ENCODE data around the gene PSMD13. TPM values are rescaled to one million over a fixed set of nuclear protein-coding genes. Genes with fewer than 3 reads are reported as not detected.
A peak's percentile ranks its signal among the peaks of the same experiment; 100 is the strongest.

PSMD13 gene
- total RNA-seq, 1 experiment from 2014 or later: 141 TPM

DNA sequence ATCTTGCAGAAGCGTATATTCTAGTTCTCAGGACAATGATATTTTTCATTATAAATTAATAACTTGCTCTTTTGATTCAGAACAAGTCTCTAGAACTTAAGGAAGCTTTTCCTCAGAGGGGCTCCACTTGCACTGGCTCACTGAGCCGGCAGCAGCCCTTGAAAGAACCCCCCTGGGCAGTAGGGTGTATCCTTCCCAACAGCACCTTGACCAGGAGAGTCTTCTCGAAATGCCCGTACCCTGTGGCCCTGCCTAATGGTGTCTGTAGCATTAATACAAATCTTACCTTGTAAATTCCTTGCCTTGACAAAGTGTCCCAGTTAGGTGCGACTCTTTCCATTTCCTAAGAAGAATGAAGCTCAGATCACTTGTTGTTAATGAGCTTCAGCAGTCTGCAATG, 13.5 kb downstream of the PSMD13 start:
- no peak for DNase-seq
- Mint-ChIP-seq H3K4me1 (peaks cover 0 to 5% of the 10 kb centered on the region in 2 experiments; a peak in 2 of 4 replicates), H3K36me3 (ENCODE audit: insufficient read depth in 1 of 3, low read depth in 3 of 3) (peaks cover 49 to 75% (median 57%) of the 10 kb centered on the region in 3 experiments), H3K27ac (peak overlapping the region in 1 of 3 experiments; percentile 90; a peak in 1 of 7 replicates), H3K27me3 (ENCODE audit: low read depth) (no peaks in the 10 kb centered on the region; the same call in 1 of the 2 replicates), H3K4me3 (no peak overlapping the region), H3K9me3 (no peaks in the 10 kb centered on the region)
- H3K14ac ChIP-seq (ENCODE audit: insufficient read depth, low read length): no peak overlapping the region
- no peak overlapping the region for H2BK20ac ChIP-seq (ENCODE audit: low read depth, low read length, poor library complexity, severe bottlenecking)
- no peak overlapping the region for H4K91ac ChIP-seq (ENCODE audit: insufficient read length, low read depth, low read length)
- no peak overlapping the region for H2BK120ac ChIP-seq (ENCODE audit: low read depth, low read length, poor library complexity, severe bottlenecking)
- no peak overlapping the region for H2BK15ac ChIP-seq (ENCODE audit: low read depth, low read length)
- H3K23ac ChIP-seq (ENCODE audit: insufficient read length, low read depth, low read length): no peak overlapping the region
- no CpG with 5 or more reads among the region's 5 CpGs for WGBS (ENCODE audit: extremely low coverage, insufficient read length, low lambda C conversion rate)
- no peak overlapping the region for H3K4me2 ChIP-seq (ENCODE audit: insufficient read depth, insufficient read length, low read length)
- H2BK5ac ChIP-seq (ENCODE audit: insufficient read length, low read length): no peak overlapping the region
- no peak overlapping the region for H2AK5ac ChIP-seq (ENCODE audit: insufficient read length, low read length)
- no peak overlapping the region for H3T11ph ChIP-seq (ENCODE audit: low read length)
- no peaks in the 10 kb centered on the region for H3K79me1 ChIP-seq (ENCODE audit: insufficient read depth, low read depth, low read length, poor library complexity, severe bottlenecking)
- H2BK12ac ChIP-seq (ENCODE audit: insufficient read length, low read depth, low read length): no peak overlapping the region
- TF ChIP-seq, protein P1, sequence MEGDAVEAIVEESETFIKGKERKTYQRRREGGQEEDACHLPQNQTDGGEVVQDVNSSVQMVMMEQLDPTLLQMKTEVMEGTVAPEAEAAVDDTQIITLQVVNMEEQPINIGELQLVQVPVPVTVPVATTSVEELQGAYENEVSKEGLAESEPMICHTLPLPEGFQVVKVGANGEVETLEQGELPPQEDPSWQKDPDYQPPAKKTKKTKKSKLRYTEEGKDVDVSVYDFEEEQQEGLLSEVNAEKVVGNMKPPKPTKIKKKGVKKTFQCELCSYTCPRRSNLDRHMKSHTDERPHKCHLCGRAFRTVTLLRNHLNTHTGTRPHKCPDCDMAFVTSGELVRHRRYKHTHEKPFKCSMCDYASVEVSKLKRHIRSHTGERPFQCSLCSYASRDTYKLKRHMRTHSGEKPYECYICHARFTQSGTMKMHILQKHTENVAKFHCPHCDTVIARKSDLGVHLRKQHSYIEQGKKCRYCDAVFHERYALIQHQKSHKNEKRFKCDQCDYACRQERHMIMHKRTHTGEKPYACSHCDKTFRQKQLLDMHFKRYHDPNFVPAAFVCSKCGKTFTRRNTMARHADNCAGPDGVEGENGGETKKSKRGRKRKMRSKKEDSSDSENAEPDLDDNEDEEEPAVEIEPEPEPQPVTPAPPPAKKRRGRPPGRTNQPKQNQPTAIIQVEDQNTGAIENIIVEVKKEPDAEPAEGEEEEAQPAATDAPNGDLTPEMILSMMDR (conservative IDR thresholded peaks at IDR 0.05): no peak
- no peaks in the 10 kb centered on the region for H3K79me2 ChIP-seq (ENCODE audit: insufficient read depth, low read length)
- no peak overlapping the region for H3K27ac ChIP-seq (ENCODE audit: insufficient read length, low read depth, low read length)
- H3K56ac ChIP-seq (ENCODE audit: insufficient read length, low read depth, low read length): no peak overlapping the region
- no peak overlapping the region for H3K9ac ChIP-seq (ENCODE audit: extremely low read depth, insufficient read length, low read length)
- no peaks in the 10 kb centered on the region for H3K4me1 ChIP-seq (ENCODE audit: insufficient read depth, low read length)
- H4K5ac ChIP-seq (ENCODE audit: insufficient read length, low read depth, low read length): no peak overlapping the region
- no peaks in the 10 kb centered on the region for H4K20me1 ChIP-seq (ENCODE audit: control insufficient read depth, insufficient read depth, insufficient read length)
- no peak overlapping the region for H3K4ac ChIP-seq (ENCODE audit: low read depth, low read length)
- H4K8ac ChIP-seq (replicated peaks; ENCODE audit: insufficient read length, low read depth, low read length): no peak overlapping the region
- no peaks in the 10 kb centered on the region for H3K27me3 ChIP-seq (ENCODE audit: insufficient read depth, low read length)
- H3K23me2 ChIP-seq (ENCODE audit: insufficient read length, low read depth, low read length, poor library complexity, severe bottlenecking): no peaks in the 10 kb centered on the region
- H2AFZ ChIP-seq (ENCODE audit: low read length): no peak overlapping the region
- no peaks in the 10 kb centered on the region for H3K9me3 ChIP-seq (ENCODE audit: control insufficient read depth, low read depth, low read length)
- no peak overlapping the region for H3K18ac ChIP-seq (ENCODE audit: insufficient read length, low read depth, low read length)

Data from H9 (cell line).